Activated CD4-positive, alpha-beta T cell treated with anti-CD3 and anti-CD28 coated beads, Interleukin-10, Interleukin-2, amounts not matched to agents 100 ng/mL and 50 ng/mL, durations not matched to agents 16 hours and 8 hours (primary cell): Measurements from ENCODE around the gene TSPAN3.

Source experiments
- DNase-seq: peaks from one replicate; pipeline ENCODE4 v3.0.0-alpha.2; 2020

TSPAN3 gene

GRCh38 chr15:77070495-77071304, at the start of gene TSPAN3:
Gene TSPAN3 (minus strand): TSS chr15:77071109. CDS start chr15:77070954, 155 bp downstream.
- DNase-seq: peak; percentile 96

- DNase-seq: no peak
These were observed 49.7 kb upstream of the TSPAN3 start for GRCh38 chr15:77120576-77120975.

- DNase-seq: no peak
These were observed 48.5 kb upstream of the TSPAN3 start for GRCh38 chr15:77119446-77119845.

- DNase-seq: peak; percentile 50
These were observed 48.0 kb upstream of the TSPAN3 start for GRCh38 chr15:77118882-77119321.

- no peak for DNase-seq
These were observed 44.3 kb upstream of the TSPAN3 start for GRCh38 chr15:77115179-77115578.

- no peak for DNase-seq
These were observed 42.1 kb upstream of the TSPAN3 start for GRCh38 chr15:77112838-77113504.

GRCh38 chr15:77111789-77112188, 40.9 kb upstream of the TSPAN3 start:
- no peak for DNase-seq

GRCh38 chr15:77107531-77108355, 36.8 kb upstream of the TSPAN3 start:
- peak; percentile 52 for DNase-seq

- DNase-seq: no peak
These were observed 36.2 kb upstream of the TSPAN3 start for GRCh38 chr15:77107068-77107467.

- no peak for DNase-seq
These were observed 33.2 kb upstream of the TSPAN3 start for GRCh38 chr15:77104155-77104554.

GRCh38 chr15:77099741-77100463, 29.0 kb upstream of the TSPAN3 start:
- no peak for DNase-seq

GRCh38 chr15:77098572-77098971, 27.7 kb upstream of the TSPAN3 start:
- no peak for DNase-seq

- no peak for DNase-seq
These were observed 27.0 kb upstream of the TSPAN3 start for GRCh38 chr15:77097921-77098320.

- DNase-seq: no peak
These were observed 26.4 kb upstream of the TSPAN3 start for GRCh38 chr15:77097248-77097721.

GRCh38 chr15:77096541-77096940, 25.6 kb upstream of the TSPAN3 start:
- DNase-seq: no peak

- no peak for DNase-seq
These were observed 25.2 kb upstream of the TSPAN3 start for GRCh38 chr15:77096138-77096537.

- no peak for DNase-seq
These were observed 23.6 kb upstream of the TSPAN3 start for GRCh38 chr15:77094397-77095030.

- no peak for DNase-seq
These were observed 22.5 kb upstream of the TSPAN3 start for GRCh38 chr15:77093436-77093835.

- DNase-seq: no peak
These were observed 20.2 kb upstream of the TSPAN3 start for GRCh38 chr15:77091097-77091496.

- DNase-seq: no peak
These were observed 16.3 kb upstream of the TSPAN3 start for GRCh38 chr15:77087213-77087612.

GRCh38 chr15:77085297-77085696, 14.4 kb upstream of the TSPAN3 start:
- DNase-seq: peak; percentile 64

- DNase-seq: no peak
These were observed 13.5 kb upstream of the TSPAN3 start for GRCh38 chr15:77084436-77084835.
